K562 (cell line): ENCODE measurements around the gene NTNG1. TPM values are rescaled to one million over a fixed set of nuclear protein-coding genes. Genes with fewer than 3 reads are reported as not detected.
A peak's percentile ranks its signal among the peaks of the same experiment; 100 is the strongest.

Experiments
- ATAC-seq: fragments of 200-7000 bp; cut with Tn5 transposase; 3 replicates; pipeline ENCODE4 v1.9.1; 2020; ENCODE audit warnings: moderate library complexity
- BruUV-seq: library from RNA; stranded (reverse); fragments of 400-500 nt; replicated peaks from 2 replicates; lab custom pipeline; 2021; lab: Mats Ljungman, UMichigan
- CTCF ChIA-PET: fragments of 300-600 bp; formaldehyde crosslinking; extraction: SDS; loops from one replicate; lab custom pipeline; 2021; ENCODE audit warnings: low intra/inter-chr PET ratio; lab: Yijun Ruan, JAX
- POLR2A ChIA-PET: fragments of 300-600, 350-650 bp; sonication (Branson Sonifier 250); formaldehyde crosslinking; extraction: SDS; loops from one replicate; lab custom pipeline; 2021; ENCODE audit warnings: antibody characterized with exemption, inconsistent platforms; lab: Yijun Ruan, JAX
- DNase-seq, 4 experiments: peaks; one replicate each; pipeline versions ENCODE4 v3.0.0 to v3.0.0-alpha.2; 2011 to 2018; ENCODE audit warnings: low spot score in 3 of 4, mixed read lengths in 3 of 4; ENCODE audit errors: extremely low read depth in 1 of 4
- FAIRE-seq: peaks from 2 replicates; lab custom pipeline; 2011; peaks lifted over from hg19 to GRCh38; lab: Jason Lieb, UNC
- H2AFZ ChIP-seq: 2 replicates; pipeline ENCODE4 v1.6.0; 2011; ENCODE audit warnings: low read depth, low read length, control low read depth, inconsistent platforms
- H3K27ac ChIP-seq: fragments of 200-600 bp; 3 replicates; pipeline ENCODE4 v1.8.0; 2011; ENCODE audit warnings: low read depth, mild to moderate bottlenecking, control low read depth, inconsistent platforms, low read length, moderate library complexity, mixed read lengths; ENCODE audit errors: extremely low read depth
- H3K27me3 ChIP-seq, 2 experiments: fragments of 300-600 bp in 1 of 2; 2 replicates in 1 of 2; 3 replicates in 1 of 2; pipeline versions ENCODE4 v1.6.0 to v1.8.0; 2011; ENCODE audit warnings: inconsistent platforms in 2 of 2, low read length in 2 of 2, mild to moderate bottlenecking in 1 of 2, mixed read lengths in 1 of 2, moderate library complexity in 1 of 2; ENCODE audit not compliant: control insufficient read depth in 2 of 2, insufficient read depth in 2 of 2
- H3K36me3 ChIP-seq: fragments of 300-600 bp; 3 replicates; pipeline ENCODE4 v1.8.0; 2011; ENCODE audit warnings: mild to moderate bottlenecking, low read length, inconsistent platforms; ENCODE audit not compliant: control insufficient read depth, insufficient read depth
- H3K4me1 ChIP-seq, 2 experiments: fragments of 200-600 bp in 1 of 2; replicated peaks in 1 of 2; 2 replicates in 1 of 2; 3 replicates in 1 of 2; pipeline versions ENCODE4 v1.5.1 to v1.8.0; 2011; ENCODE audit warnings: inconsistent platforms in 2 of 2, low read length in 2 of 2, mild to moderate bottlenecking in 1 of 2, mixed read lengths in 1 of 2, moderate library complexity in 1 of 2; ENCODE audit not compliant: control insufficient read depth in 2 of 2, insufficient read depth in 2 of 2
- H3K4me2 ChIP-seq: 2 replicates; pipeline ENCODE4 v1.6.1; 2011; ENCODE audit warnings: low read length, control low read depth, inconsistent platforms, mixed read lengths; ENCODE audit not compliant: insufficient read depth
- H3K4me3 ChIP-seq: fragments of 200-600 bp; sonication (generic), shearing (Covaris generic); 2 replicates; pipeline ENCODE4 v1.5.1; 2016; ENCODE audit warnings: control low read depth, inconsistent platforms
- H3K79me2 ChIP-seq: fragments of 200-600 bp; 3 replicates; pipeline ENCODE4 v1.8.0; 2011; ENCODE audit warnings: low read length, inconsistent platforms; ENCODE audit not compliant: control insufficient read depth, insufficient read depth
- H3K9ac ChIP-seq, 2 experiments: 2 replicates each; pipeline versions ENCODE4 v1.6.0 to v1.6.1; 2011; ENCODE audit warnings: low read depth in 2 of 2, low read length in 2 of 2, control low read depth in 1 of 2, inconsistent platforms in 1 of 2, mild to moderate bottlenecking in 1 of 2, mixed read lengths in 1 of 2; ENCODE audit not compliant: insufficient read depth in 1 of 2
- H3K9me1 ChIP-seq: one replicate; pipeline ENCODE4 v1.6.0; 2011; ENCODE audit warnings: inconsistent platforms, mild to moderate bottlenecking, low read length, moderate library complexity; ENCODE audit not compliant: control insufficient read depth, insufficient read depth
- H3K9me3 ChIP-seq: replicated peaks from 2 replicates; pipeline ENCODE4 v1.5.1; 2011; ENCODE audit warnings: low read depth, low read length, inconsistent platforms; ENCODE audit not compliant: control insufficient read depth, insufficient read depth
- H4K20me1 ChIP-seq: replicated peaks from 2 replicates; pipeline ENCODE4 v1.6.1; 2011; ENCODE audit warnings: low read length, inconsistent platforms, mixed read lengths; ENCODE audit not compliant: control insufficient read depth, insufficient read depth
- CTBP1 ChIP-seq: fragments of 450-650 bp; IDR thresholded peaks from 2 replicates; pipeline ENCODE4 v1.6.1; 2016; ENCODE audit warnings: borderline replicate concordance
- E2F4 ChIP-seq: sonication (generic); formaldehyde crosslinking; IDR thresholded peaks from 2 replicates; pipeline ENCODE4 v1.8.0; 2022; ENCODE audit warnings: mild to moderate bottlenecking, low read depth, missing genetic modification reagents
- ELF4 ChIP-seq: fragments of 450-650 bp; formaldehyde crosslinking; IDR thresholded peaks from 2 replicates; pipeline ENCODE4 v1.4.0; 2022; ENCODE audit warnings: missing genetic modification characterization
- ELK3 ChIP-seq: fragments of 450-650 bp; formaldehyde crosslinking; IDR thresholded peaks from 2 replicates; pipeline ENCODE4 v1.4.0; 2020; ENCODE audit warnings: mild to moderate bottlenecking
- KLF10 ChIP-seq: fragments of 250-450 bp; sonication (Bioruptor Pico); IDR thresholded peaks from 2 replicates; pipeline ENCODE4 v1.6.1; 2021; ENCODE audit warnings: matching md5 sums
- LCOR ChIP-seq: sonication (generic); formaldehyde crosslinking; IDR thresholded peaks from 2 replicates; pipeline ENCODE4 v1.8.0; 2022; ENCODE audit warnings: mild to moderate bottlenecking, missing genetic modification reagents
- MTF1 ChIP-seq: fragments of 250-450 bp; sonication (Bioruptor Pico); IDR thresholded peaks from 2 replicates; pipeline ENCODE4 v1.9.0; 2021; ENCODE audit warnings: moderate library complexity, mild to moderate bottlenecking, inconsistent platforms, borderline replicate concordance
- NRF1 ChIP-seq, 2 experiments: fragments of 450-650 bp; IDR thresholded peaks in 1 of 2; conservative IDR thresholded peaks in 1 of 2; 2 replicates each; pipeline ENCODE4 v1.6.1; 2014; ENCODE audit warnings: mild to moderate bottlenecking in 2 of 2
- PCBP1 ChIP-seq: fragments of 200-400 bp; formaldehyde crosslinking; IDR thresholded peaks from 2 replicates; pipeline ENCODE4 v1.6.1; 2018; ENCODE audit warnings: mild to moderate bottlenecking, low read depth, low read length; ENCODE audit not compliant: poor library complexity, severe bottlenecking
- PTRF ChIP-seq: fragments of 450-650 bp; IDR thresholded peaks from 2 replicates; pipeline ENCODE4 v1.6.1; 2016; ENCODE audit warnings: mild to moderate bottlenecking, missing genetic modification characterization, missing compliant biosample characterization
- RERE ChIP-seq: sonication (generic); formaldehyde crosslinking; IDR thresholded peaks from 2 replicates; pipeline ENCODE4 v1.8.0; 2023; ENCODE audit warnings: missing genetic modification reagents, mild to moderate bottlenecking, borderline replicate concordance
- ZFP91 ChIP-seq: sonication (generic); formaldehyde crosslinking; IDR thresholded peaks from 2 replicates; pipeline ENCODE4 v1.8.0; 2022; ENCODE audit warnings: mild to moderate bottlenecking, missing genetic modification reagents
- ZFPM2 ChIP-seq: fragments of 250-450 bp; sonication (Bioruptor Pico); IDR thresholded peaks from 2 replicates; pipeline ENCODE4 v1.5.1; 2022; ENCODE audit warnings: mild to moderate bottlenecking
- ZNF3 ChIP-seq: fragments of 250-450 bp; sonication (Bioruptor Pico); IDR thresholded peaks from 2 replicates; pipeline ENCODE4 v1.5.0; 2021; ENCODE audit warnings: mild to moderate bottlenecking, moderate library complexity
- ZSCAN29 ChIP-seq: fragments of 450-650 bp; IDR thresholded peaks from 2 replicates; pipeline ENCODE4 v1.6.1; 2017
- WGBS: fragments of 100-300 bp; shearing (Covaris generic); methylation state at CpG from one replicate; pipeline ENCODE4 v1.1.6; 2016; ENCODE audit warnings: low coverage, mixed read lengths; ENCODE audit not compliant: insufficient coverage; ENCODE audit errors: missing lambda C conversion rate; 5-methylcytosine and 5-hydroxymethylcytosine counted together
- in situ Hi-C: fragments of 300-500 bp; cut with MboI; formaldehyde crosslinking; loops from 4 replicates; pipeline ENCODE4 v1.15.0; 2018; ENCODE audit warnings: inconsistent platforms, mixed read lengths
- intact Hi-C: fragments of 100-400 bp; cut with micrococcal nuclease; formaldehyde crosslinking; loops from 2 replicates; pipeline ENCODE4 v1.14.2; 2022
- polyA plus RNA-seq, 8 experiments: library from polyadenylated mRNA; depleted of rRNA in 4 of 8; stranded (reverse) in 5 of 8; unstranded in 3 of 8; fragments of >200 nt; fragmentation: Nextera tagmentation in 2 of 8; fragmentation: Illumina TruSeq in 1 of 8; extraction: Ambion mirVana in 2 of 8; extraction: Trizol in 1 of 8; gene quantifications; 2 replicates each; pipeline versions ENCODE4 v1.2.1 to v1.2.3, GENCODE V29; 2011 to 2014; ENCODE audit warnings: inconsistent platforms in 1 of 8, missing spikeins in 1 of 8
- total RNA-seq, 7 experiments: library from RNA; depleted of rRNA in 6 of 7; stranded (reverse); fragments of >200 nt in 6 of 7; fragmentation: Illumina TruSeq in 2 of 7; extraction: Trizol in 2 of 7; gene quantifications; 2 replicates each; pipeline versions ENCODE4 v1.2.1 to v1.2.3, GENCODE V29; 2011 to 2021; ENCODE audit warnings: low replicate concordance in 1 of 7

Gene NTNG1
- total and polyA plus RNA-seq, 9 of the 15 experiments (the other 6 are each of a cell fraction or from before 2014, with no cell fraction given): not detected

GRCh38 chr1:107153014-107153413 lies 12.2 kb downstream of the NTNG1 start:
- ATAC-seq (no peak), FAIRE-seq (no peak), DNase-seq (peak in 1 of 4 experiments; percentile 11)
- intact Hi-C loops: no loop called here
- POLR2A ChIA-PET: no interaction called here
- no peaks in the 10 kb centered on the region for H3K9me3 ChIP-seq
- in situ Hi-C loops: no loop called here
- CTCF ChIA-PET: no interaction called here
- no peaks in the 10 kb centered on the region for H3K9me1 ChIP-seq
- H3K4me3 ChIP-seq: no peak overlapping the region
- H3K36me3 ChIP-seq: no peaks in the 10 kb centered on the region
- no peaks in the 10 kb centered on the region for H3K79me2 ChIP-seq
- no TSS peak for BruUV-seq
- no peak overlapping the region for H3K27ac ChIP-seq
- no peaks in the 10 kb centered on the region for H3K27me3 ChIP-seq
- 4% methylated on average over 2 of the region's 2 CpGs for WGBS
- no peak overlapping the region for H2AFZ ChIP-seq
- no peaks in the 10 kb centered on the region for H3K4me1 ChIP-seq
- H4K20me1 ChIP-seq: no peaks in the 10 kb centered on the region
- H3K9ac ChIP-seq: no peak overlapping the region
- H3K4me2 ChIP-seq: no peak overlapping the region
- no peak for TF ChIP-seq MTF1 (CRISPR knock-in tag)
- TF ChIP-seq ELK3 (CRISPR knock-in tag): no peak
- TF ChIP-seq ZNF3 (CRISPR knock-in tag): no peak
- no peak for TF ChIP-seq KLF10 (CRISPR knock-in tag)
- no peak for TF ChIP-seq ZFPM2 (CRISPR knock-in tag)
- no peak for TF ChIP-seq ZSCAN29
- no peak for TF ChIP-seq PCBP1
- no peak for TF ChIP-seq CTBP1
- no peak for TF ChIP-seq ZFP91 (CRISPR knock-in tag)
- TF ChIP-seq ELF4 (CRISPR knock-in tag): no peak
- TF ChIP-seq LCOR (CRISPR knock-in tag): no peak
- TF ChIP-seq PTRF (tag): no peak
- TF ChIP-seq E2F4 (CRISPR knock-in tag): no peak
- TF ChIP-seq RERE (CRISPR knock-in tag): no peak
- TF ChIP-seq NRF1 (conservative IDR thresholded peaks at IDR 0.05 in 1 of 2, IDR thresholded peaks at IDR 0.05 in 1 of 2): no peak
